Kidney capillary endothelial cell (primary cell): ENCODE data around the gene TMCO2.
"Not testable (repeated sequence)": the region's sequence is repeated elsewhere in the genome, so short reads cannot be mapped to it uniquely, and the experiment has no call there.

Experiments used
- DNase-seq: peaks from one replicate; pipeline ENCODE4 v3.0.0-alpha.2; 2018; ENCODE audit warnings: low spot score

The TMCO2 gene

GRCh38 chr1:40247655-40248054, at the start of gene TMCO2:
TSS of gene TMCO2 (plus strand) at chr1:40247937. CDS start at chr1:40247994, 57 bp downstream.
- DNase-seq: no peak

- no peak for DNase-seq
Observed at GRCh38 chr1:40199126-40199525, 48.6 kb upstream of the TMCO2 start.

DNA sequence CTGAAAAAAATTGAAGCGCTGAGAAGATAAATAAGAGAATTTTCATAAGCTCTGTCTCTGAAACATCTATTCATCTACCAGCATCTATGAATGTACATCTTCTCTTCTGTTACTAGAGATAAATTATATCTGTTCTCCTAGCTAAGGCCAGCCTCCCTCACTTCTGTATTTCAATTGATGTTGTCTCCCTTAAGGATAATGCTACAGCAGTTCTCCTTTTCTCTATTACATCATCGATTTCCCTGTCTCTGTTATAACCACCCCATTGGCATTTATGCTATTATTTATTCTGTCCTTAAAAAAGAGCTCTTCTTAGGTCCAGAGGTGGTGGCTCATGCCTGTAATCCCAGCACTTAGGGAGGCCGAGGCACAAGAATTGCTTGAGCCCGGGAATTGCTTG, 42.9 kb upstream of the TMCO2 start:
- no peak for DNase-seq

- DNase-seq: no peak
Observed at GRCh38 chr1:40210511-40211204, 37.1 kb upstream of the TMCO2 start.

GRCh38 chr1:40218333-40218732, 29.4 kb upstream of the TMCO2 start:
- DNase-seq: no peak

- DNase-seq: not testable (repeated sequence)
Observed at GRCh38 chr1:40221471-40221905, 26.2 kb upstream of the TMCO2 start.

DNA sequence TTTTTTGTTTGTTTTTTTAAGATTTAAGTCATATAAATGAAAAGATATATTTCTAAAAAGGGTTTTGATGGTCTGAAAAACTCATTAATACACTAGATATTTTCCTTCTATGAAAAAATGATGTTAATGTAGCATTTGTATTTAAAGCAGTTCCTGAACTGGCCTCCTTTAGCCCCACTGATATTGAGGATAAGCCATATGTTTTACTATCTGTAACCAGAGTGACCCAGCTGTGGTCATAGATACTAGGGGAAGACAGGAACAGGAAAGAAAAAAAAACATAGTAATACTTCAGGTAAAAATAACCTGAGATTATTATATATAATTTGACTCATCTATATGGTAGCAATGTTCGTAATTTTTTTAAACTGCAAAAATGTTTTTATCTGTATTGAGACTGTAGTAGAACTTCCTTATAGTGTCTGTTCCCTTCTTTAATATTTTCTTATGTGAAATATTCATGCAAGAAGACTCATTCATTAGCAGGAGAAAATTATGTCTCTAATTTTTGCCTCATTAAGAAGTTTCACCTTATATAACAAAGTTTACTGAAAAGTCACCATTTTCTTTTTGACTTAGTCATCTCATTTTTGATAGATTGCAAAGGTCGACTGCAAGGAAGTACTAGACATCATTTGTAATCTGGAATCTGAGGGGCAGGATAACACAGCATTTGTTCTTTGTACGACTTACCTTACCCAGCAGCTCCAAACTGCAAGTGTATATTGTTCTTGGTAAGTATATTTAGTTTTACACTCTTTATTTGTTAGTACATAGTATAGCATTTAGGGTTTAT, 25.6 kb upstream of the TMCO2 start:
- DNase-seq: no peak

DNA sequence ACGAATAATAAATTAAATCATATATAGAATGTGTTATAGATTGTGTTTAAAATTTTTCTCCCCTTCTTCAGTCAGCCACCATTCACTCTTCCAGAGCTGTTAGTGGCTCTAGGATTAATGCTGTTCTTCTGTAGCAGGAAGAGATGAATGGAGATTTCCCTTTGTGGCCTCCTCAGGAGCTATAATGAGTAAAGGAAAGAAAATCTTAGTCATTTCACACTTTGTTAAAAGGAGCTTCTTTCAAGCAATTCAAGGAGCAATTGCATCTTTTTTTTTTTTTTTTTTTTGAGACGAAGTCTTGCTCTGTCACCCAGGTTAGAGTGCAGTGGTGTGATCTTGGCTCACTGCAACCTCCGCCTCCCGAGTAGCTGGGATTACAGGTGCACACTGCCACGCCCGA, 23.7 kb upstream of the TMCO2 start:
- DNase-seq: no peak

- DNase-seq: no peak
Observed at GRCh38 chr1:40226192-40226591, 21.5 kb upstream of the TMCO2 start.

DNA sequence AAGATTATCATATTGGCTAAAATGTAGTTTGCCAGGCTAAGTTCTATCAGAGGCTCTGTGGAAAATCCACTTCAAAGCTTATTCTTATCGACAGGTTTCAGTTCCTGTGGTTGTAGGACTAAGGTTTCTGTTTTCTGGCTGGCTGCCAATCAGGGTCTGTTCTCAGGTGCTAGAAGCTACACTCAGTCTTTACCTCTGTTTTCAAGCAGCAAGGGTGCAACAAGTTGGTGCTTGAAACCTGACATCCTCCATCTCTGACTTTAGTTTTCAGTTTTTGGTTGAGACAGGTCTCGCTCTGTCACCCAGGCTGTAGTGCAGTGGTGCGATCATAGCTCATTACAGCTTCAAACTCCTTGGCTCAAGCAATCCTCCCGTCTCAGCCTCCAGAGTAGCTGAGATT, 15.3 kb upstream of the TMCO2 start:
- no peak for DNase-seq

DNA sequence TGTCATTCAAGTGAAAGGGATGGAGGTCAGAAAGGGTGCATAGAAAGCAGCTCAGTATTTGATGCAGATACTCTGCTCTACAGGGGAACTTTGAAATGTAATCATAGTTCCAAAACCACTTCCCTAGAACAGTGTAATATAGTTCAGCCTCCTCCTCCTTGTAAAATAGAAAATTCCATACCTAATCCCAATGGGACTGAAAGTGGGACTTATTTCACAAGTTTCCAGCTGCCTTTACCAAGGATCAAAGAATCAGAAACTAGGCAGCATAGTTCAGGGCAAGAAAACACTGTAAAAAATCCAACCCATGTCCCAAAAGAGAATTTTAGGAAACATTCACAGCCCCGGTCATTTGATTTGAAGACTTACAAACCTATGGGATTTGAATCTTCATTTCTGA, 8.1 kb upstream of the TMCO2 start:
- no peak for DNase-seq

- no peak for DNase-seq
Observed at GRCh38 chr1:40240390-40240789, 7.3 kb upstream of the TMCO2 start.

DNA sequence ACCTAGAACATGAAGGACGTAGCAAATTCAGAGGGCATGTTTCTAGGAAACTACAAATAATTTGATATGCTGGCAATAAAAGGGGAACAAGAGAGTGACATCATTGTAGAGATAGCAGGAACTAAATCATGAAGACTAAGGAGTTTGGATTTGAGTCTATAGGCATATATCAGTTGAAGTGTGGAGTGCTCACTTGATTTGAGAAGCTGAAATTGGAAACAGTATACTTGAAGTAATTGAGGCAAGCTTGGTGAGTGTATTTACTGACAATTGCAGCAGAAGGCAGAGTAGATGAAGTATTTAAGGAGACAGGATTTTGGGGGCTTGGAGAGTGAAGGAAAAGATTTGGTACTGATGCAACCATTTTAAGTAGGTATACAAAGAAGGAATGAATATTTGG, 6.4 kb upstream of the TMCO2 start:
- no peak for DNase-seq

GRCh38 chr1:40243351-40243750, 4.4 kb upstream of the TMCO2 start:
- no peak for DNase-seq

DNA sequence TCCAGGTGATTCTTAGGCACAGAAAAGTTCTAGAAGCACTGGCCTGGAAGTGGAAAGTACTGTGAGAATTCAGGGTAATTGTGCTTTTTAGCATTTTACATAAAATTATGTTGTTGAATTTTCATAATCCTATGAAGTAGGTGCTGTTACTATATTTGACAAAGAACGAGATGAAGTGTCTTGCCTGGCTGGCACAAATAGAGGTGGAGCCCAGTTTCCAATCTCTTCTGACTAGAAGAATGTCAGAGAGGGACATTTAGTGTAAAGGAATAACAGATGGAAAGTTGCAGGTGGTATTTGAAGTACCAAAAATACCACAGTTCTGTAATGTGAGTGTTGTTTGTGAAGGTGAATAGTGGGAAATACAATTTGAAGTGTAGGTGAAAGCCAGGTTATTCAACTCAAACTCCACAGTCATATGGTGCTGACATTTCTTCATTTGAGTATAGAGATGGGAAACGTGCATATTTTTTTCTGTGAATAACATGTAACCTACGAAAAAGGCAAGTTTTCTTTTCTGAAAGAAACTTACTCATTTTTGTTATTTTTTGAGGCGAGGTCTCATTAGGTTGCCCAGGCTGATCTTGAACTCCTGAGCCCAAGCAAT, 3.5 kb upstream of the TMCO2 start:
- DNase-seq: no peak

DNA sequence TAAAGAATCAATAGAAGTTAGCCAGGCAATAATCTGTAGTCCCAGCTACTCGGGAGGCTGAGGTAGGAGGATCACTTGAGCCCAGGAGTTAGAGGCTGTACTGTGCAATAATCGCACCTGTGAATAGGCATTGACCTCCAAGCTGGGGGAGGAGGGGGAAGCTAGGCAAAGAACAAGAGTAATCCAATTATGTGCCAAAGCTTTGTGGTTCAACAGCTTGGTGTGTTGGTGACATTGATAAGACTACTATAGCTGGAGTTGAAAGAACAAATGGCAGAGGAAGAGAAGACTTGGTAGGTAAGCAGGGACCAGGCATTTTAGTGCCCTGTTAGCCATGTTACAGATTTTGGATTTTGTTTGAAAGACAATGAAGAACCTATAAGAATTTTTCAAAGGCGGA, 2.1 kb upstream of the TMCO2 start:
- no peak for DNase-seq

- DNase-seq: peak; percentile 9
Observed at GRCh38 chr1:40248412-40248811, 675 bp downstream of the TMCO2 start.

DNA sequence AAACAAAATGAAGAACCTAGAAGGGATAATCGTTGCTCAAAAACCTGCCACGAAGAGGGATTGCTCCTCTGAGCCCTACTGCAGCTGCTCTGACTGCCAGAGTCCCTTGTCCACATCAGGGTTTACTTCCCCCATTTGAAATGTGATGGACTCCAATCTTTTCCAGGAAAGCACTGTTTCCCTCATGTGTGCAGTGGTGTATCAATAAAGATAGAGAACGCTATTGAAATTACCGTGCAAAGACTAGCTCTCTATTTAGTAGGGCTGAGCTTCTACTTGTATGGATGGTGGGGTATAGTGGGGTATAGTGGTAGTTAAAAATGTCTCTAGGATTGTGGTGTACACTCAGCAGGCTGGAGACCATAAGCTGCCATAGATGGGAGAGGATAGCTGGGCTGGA, 3.7 kb downstream of the TMCO2 start:
- DNase-seq: no peak

DNA sequence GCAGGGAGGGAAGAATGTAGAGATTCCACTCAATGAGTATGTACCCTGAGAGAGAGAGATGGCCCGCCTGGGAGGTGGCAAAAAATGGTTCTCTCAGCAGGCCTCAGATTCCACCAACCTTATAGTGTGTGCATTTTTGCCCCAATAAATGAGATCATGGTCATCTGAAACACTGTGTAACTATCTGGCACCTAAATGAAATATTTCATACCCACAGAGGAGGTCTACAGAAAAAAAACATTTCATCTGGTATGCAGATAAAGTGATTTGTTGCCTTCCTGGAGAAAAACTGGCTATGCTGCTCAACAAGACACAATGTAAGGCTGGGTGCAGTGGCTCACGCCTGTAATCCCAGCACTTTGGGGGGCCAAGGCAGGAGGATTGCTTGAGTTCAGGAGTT, 4.9 kb downstream of the TMCO2 start:
- DNase-seq: no peak

GRCh38 chr1:40255231-40255630, 7.5 kb downstream of the TMCO2 start:
- no peak for DNase-seq

- peak; percentile 15 for DNase-seq
Observed at GRCh38 chr1:40256401-40257084, 8.8 kb downstream of the TMCO2 start.

- peak; percentile 40 for DNase-seq
Observed at GRCh38 chr1:40257313-40257687, 9.6 kb downstream of the TMCO2 start.
